ENCODE data around the gene SLC39A7.

The SLC39A7 gene

DNA sequence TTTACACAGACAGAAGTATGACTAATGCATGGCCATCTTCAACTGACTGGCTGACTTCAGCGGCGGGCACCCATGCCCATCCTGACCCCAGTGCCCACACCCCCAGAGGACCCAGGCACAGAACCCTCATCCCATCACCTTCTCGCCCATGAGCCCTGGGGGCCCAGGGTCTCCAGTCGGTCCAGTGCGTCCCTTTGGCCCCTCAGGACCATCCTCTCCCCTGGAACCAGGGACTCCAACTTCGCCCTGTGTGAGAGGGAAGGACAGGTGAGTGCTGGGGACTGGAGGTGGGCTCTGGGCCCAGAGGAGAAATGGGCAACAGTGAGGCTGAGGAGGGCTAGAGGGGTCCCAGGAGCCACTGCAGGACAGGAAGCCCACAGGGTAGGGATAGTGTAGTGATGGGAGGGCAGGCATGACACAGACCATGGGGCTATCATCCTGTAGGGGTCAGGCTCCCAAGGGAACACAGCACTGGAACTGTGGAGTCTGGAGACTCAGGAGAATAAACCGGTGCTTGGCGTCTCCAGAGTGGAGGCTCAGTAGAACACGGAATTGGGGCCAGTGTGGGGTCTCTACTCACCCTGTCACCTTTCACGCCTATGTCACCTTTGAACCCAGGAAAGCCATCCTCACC is 25.1 kb upstream of the SLC39A7 start:
- Histone ChIP-seq H4K8ac (ENCODE audit: low read depth, low read length) (no peak overlapping the region), H3K79me2 (ENCODE audit: control insufficient read depth, insufficient read depth, low read length, poor library complexity) (no peaks in the 10 kb centered on the region), H2BK12ac (ENCODE audit: low read length) (no peak overlapping the region), H3K23ac (ENCODE audit: low read length) (no peak overlapping the region), H3K4me2 (ENCODE audit: low read length) (no peak overlapping the region), H4K12ac (ENCODE audit: low read depth, low read length) (no peak overlapping the region), H3K27me3 (ENCODE audit: insufficient read depth, low read length) (no peaks in the 10 kb centered on the region), H3K14ac (ENCODE audit: low read length) (no peak overlapping the region), H3K79me1 (ENCODE audit: low read length) (no peaks in the 10 kb centered on the region), H3K27ac (ENCODE audit: low read depth, low read length) (no peak overlapping the region), H3K9ac (ENCODE audit: low read length) (no peak overlapping the region), H3K4ac (ENCODE audit: low read depth, low read length) (no peak overlapping the region), H2AFZ (ENCODE audit: insufficient read depth, low read length, poor library complexity) (no peak overlapping the region), H3K18ac (ENCODE audit: low read length) (no peak overlapping the region), H3K36me3 (ENCODE audit: control insufficient read depth in 1 of 2, insufficient read depth in 2 of 2, low read length in 2 of 2) (no peaks in the 10 kb centered on the region), H2AK5ac (ENCODE audit: low read length) (no peak overlapping the region), H3K9me3 (ENCODE audit: insufficient read depth, low read depth, low read length) (no peaks in the 10 kb centered on the region), H3K4me1 (ENCODE audit: control insufficient read depth in 1 of 2, insufficient read depth in 2 of 2, low read length in 2 of 2) (no peaks in the 10 kb centered on the region), H2BK5ac (ENCODE audit: low read depth, low read length, poor library complexity) (no peak overlapping the region), H2BK120ac (ENCODE audit: insufficient read depth, low read length, poor library complexity) (no peak overlapping the region), H4K91ac (ENCODE audit: low read depth, low read length) (no peak overlapping the region), H3K4me3 (ENCODE audit: low read depth, low read length) (no peak overlapping the region)
- no peak for DNase-seq
- WGBS (ENCODE audit: extremely low coverage, insufficient coverage, insufficient read length): no CpG with 5 or more reads among the region's 10 CpGs

DNA sequence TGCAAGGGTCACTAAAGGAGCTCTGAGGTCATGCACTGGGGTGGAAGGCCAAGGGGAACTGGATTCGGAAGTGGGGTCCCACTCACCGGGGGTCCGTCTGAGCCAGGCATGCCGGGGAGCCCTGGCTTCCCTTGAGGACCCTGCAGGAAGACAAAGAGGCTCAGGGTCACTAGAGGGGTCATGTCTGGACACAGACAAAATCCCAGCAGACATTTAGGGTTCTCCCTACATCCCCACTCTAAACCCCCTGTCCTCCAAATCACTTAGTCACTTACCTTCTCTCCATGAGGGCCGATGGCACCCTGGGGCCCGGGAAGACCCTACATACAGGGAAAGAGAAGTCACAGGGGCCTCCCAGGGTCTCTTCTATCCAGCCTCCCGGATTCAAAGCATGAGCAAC is 23.8 kb upstream of the SLC39A7 start:
- Histone ChIP-seq H3K27me3 (ENCODE audit: insufficient read depth, low read length) (no peaks in the 10 kb centered on the region), H3K18ac (ENCODE audit: low read length) (no peak overlapping the region), H3K9ac (ENCODE audit: low read length) (no peak overlapping the region), H2AFZ (ENCODE audit: insufficient read depth, low read length, poor library complexity) (no peak overlapping the region), H4K91ac (ENCODE audit: low read depth, low read length) (no peak overlapping the region), H4K8ac (ENCODE audit: low read depth, low read length) (no peak overlapping the region), H3K4me1 (ENCODE audit: control insufficient read depth in 1 of 2, insufficient read depth in 2 of 2, low read length in 2 of 2) (no peaks in the 10 kb centered on the region), H3K4ac (ENCODE audit: low read depth, low read length) (no peak overlapping the region), H3K79me2 (ENCODE audit: control insufficient read depth, insufficient read depth, low read length, poor library complexity) (no peaks in the 10 kb centered on the region), H2BK5ac (ENCODE audit: low read depth, low read length, poor library complexity) (no peak overlapping the region), H4K12ac (ENCODE audit: low read depth, low read length) (no peak overlapping the region), H3K9me3 (ENCODE audit: insufficient read depth, low read depth, low read length) (no peaks in the 10 kb centered on the region), H2BK120ac (ENCODE audit: insufficient read depth, low read length, poor library complexity) (no peak overlapping the region), H2BK12ac (ENCODE audit: low read length) (no peak overlapping the region), H3K14ac (ENCODE audit: low read length) (no peak overlapping the region), H3K23ac (ENCODE audit: low read length) (no peak overlapping the region), H3K4me3 (ENCODE audit: low read depth, low read length) (no peak overlapping the region), H3K36me3 (ENCODE audit: control insufficient read depth in 1 of 2, insufficient read depth in 2 of 2, low read length in 2 of 2) (no peaks in the 10 kb centered on the region), H2AK5ac (ENCODE audit: low read length) (no peak overlapping the region), H3K27ac (ENCODE audit: low read depth, low read length) (no peak overlapping the region), H3K79me1 (ENCODE audit: low read length) (no peaks in the 10 kb centered on the region), H3K4me2 (ENCODE audit: low read length) (no peak overlapping the region)
- DNase-seq: no peak
- no CpG with 5 or more reads among the region's 7 CpGs for WGBS (ENCODE audit: extremely low coverage, insufficient coverage, insufficient read length)

DNA sequence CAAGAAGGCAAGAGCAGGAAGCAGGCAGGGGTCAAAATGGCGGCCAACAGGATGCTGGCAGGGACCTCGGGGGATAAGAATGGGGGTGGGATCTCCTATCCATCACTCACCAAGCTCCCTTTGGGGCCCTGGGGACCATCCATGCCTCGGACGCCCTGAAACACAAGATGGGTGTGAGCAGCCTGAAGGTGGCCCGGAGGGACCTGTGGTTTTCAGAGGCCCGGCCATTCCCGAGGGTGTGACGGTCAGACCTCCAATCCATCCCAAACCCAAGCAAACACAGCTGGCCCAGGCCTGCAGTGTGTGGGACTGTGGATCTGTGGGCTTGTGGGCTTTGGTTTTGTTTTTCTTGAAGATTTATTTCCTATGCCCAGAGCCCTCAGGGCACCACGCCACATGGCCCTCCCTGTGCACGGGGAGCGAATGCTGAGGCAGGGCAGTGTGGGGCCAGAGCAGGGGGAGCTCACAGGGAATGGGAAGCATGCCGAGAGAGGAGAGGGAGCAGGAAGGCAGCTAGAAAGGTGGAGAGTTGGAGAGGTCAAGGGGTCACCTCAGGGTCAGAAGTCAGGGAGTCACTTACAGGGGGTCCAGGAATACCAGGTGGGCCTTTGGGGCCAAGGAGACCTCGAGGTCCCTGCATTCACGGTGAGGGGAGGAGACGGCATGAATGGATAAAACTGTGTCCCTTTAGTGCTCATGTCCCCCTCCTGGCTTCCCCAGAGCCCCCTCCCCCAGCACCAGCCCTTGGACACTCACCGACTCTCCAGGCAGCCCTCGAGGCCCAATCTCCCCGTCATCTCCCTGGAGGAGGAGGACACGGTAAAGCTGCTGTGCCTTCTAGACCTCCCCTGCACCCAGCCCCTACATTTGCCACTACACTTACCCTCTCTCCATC is 22.9 kb upstream of the SLC39A7 start:
- Histone ChIP-seq H3K27me3 (ENCODE audit: insufficient read depth, low read length) (no peaks in the 10 kb centered on the region), H3K14ac (ENCODE audit: low read length) (no peak overlapping the region), H3K4ac (ENCODE audit: low read depth, low read length) (no peak overlapping the region), H3K4me3 (ENCODE audit: low read depth, low read length) (no peak overlapping the region), H2AFZ (ENCODE audit: insufficient read depth, low read length, poor library complexity) (no peak overlapping the region), H2BK120ac (ENCODE audit: insufficient read depth, low read length, poor library complexity) (no peak overlapping the region), H3K79me1 (ENCODE audit: low read length) (no peaks in the 10 kb centered on the region), H3K4me1 (ENCODE audit: control insufficient read depth in 1 of 2, insufficient read depth in 2 of 2, low read length in 2 of 2) (no peaks in the 10 kb centered on the region), H3K23ac (ENCODE audit: low read length) (no peak overlapping the region), H2BK5ac (ENCODE audit: low read depth, low read length, poor library complexity) (no peak overlapping the region), H4K8ac (ENCODE audit: low read depth, low read length) (no peak overlapping the region), H4K91ac (ENCODE audit: low read depth, low read length) (no peak overlapping the region), H3K9me3 (ENCODE audit: insufficient read depth, low read depth, low read length) (no peaks in the 10 kb centered on the region), H3K4me2 (ENCODE audit: low read length) (no peak overlapping the region), H3K79me2 (ENCODE audit: control insufficient read depth, insufficient read depth, low read length, poor library complexity) (no peaks in the 10 kb centered on the region), H3K9ac (ENCODE audit: low read length) (no peak overlapping the region), H3K18ac (ENCODE audit: low read length) (no peak overlapping the region), H3K36me3 (ENCODE audit: control insufficient read depth in 1 of 2, insufficient read depth in 2 of 2, low read length in 2 of 2) (no peaks in the 10 kb centered on the region), H2AK5ac (ENCODE audit: low read length) (no peak overlapping the region), H2BK12ac (ENCODE audit: low read length) (no peak overlapping the region), H3K27ac (ENCODE audit: low read depth, low read length) (no peak overlapping the region), H4K12ac (ENCODE audit: low read depth, low read length) (no peak overlapping the region)
- no peak for DNase-seq
- no CpG with 5 or more reads among the region's 19 CpGs for WGBS (ENCODE audit: extremely low coverage, insufficient coverage, insufficient read length)

DNA sequence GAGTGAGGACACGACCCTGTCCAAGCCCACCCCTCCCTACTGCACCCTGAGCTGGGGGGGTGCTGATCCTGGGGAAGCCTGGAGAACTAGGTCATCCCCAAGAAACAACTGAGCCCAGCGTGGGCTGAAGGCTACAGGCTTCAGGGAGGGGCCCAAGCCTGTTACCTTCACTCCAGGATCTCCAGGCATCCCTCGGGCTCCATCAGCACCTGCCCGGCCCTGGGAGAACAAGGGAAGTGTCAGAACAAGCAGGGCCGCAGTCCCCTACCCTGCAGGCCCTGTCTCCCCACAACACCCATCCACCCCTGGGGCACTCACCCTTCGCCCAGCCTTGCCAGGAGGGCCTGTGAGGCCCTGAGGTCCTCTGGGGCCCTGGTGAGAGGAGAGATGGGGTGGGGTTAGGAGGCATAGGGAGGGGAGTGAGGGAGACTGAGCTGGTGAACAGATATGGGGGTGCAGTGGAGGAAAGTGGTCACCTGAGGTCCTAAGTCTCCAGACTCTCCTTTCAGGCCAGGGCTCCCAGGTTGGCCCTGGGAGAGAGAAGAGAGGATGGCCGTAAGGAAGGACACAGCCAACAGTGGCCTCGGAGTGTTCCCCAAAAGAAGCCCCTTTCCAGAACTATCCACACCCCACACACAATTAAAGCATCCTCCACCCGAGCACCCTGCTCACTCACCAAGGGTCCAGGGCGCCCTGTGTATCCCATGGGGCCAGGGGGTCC is 21.8 kb upstream of the SLC39A7 start:
- Histone ChIP-seq H2BK5ac (ENCODE audit: low read depth, low read length, poor library complexity) (no peak overlapping the region), H3K14ac (ENCODE audit: low read length) (no peak overlapping the region), H4K8ac (ENCODE audit: low read depth, low read length) (no peak overlapping the region), H2AK5ac (ENCODE audit: low read length) (no peak overlapping the region), H3K4me2 (ENCODE audit: low read length) (no peak overlapping the region), H2AFZ (ENCODE audit: insufficient read depth, low read length, poor library complexity) (no peak overlapping the region), H3K27ac (ENCODE audit: low read depth, low read length) (no peak overlapping the region), H3K79me1 (ENCODE audit: low read length) (no peaks in the 10 kb centered on the region), H3K79me2 (ENCODE audit: control insufficient read depth, insufficient read depth, low read length, poor library complexity) (no peaks in the 10 kb centered on the region), H3K4me3 (ENCODE audit: low read depth, low read length) (no peak overlapping the region), H3K4me1 (ENCODE audit: control insufficient read depth in 1 of 2, insufficient read depth in 2 of 2, low read length in 2 of 2) (no peaks in the 10 kb centered on the region), H3K36me3 (ENCODE audit: control insufficient read depth in 1 of 2, insufficient read depth in 2 of 2, low read length in 2 of 2) (no peaks in the 10 kb centered on the region), H4K91ac (ENCODE audit: low read depth, low read length) (no peak overlapping the region), H3K23ac (ENCODE audit: low read length) (no peak overlapping the region), H3K27me3 (ENCODE audit: insufficient read depth, low read length) (no peaks in the 10 kb centered on the region), H4K12ac (ENCODE audit: low read depth, low read length) (no peak overlapping the region), H3K4ac (ENCODE audit: low read depth, low read length) (no peak overlapping the region), H3K9me3 (ENCODE audit: insufficient read depth, low read depth, low read length) (no peaks in the 10 kb centered on the region), H3K9ac (ENCODE audit: low read length) (no peak overlapping the region), H2BK120ac (ENCODE audit: insufficient read depth, low read length, poor library complexity) (no peak overlapping the region), H3K18ac (ENCODE audit: low read length) (no peak overlapping the region), H2BK12ac (ENCODE audit: low read length) (no peak overlapping the region)
- DNase-seq: no peak
- WGBS (ENCODE audit: extremely low coverage, insufficient coverage, insufficient read length): no CpG with 5 or more reads among the region's 10 CpGs

All from trophoblast cell (in vitro differentiated cells and primary cell).